Stomach (tissue), 4 donors: ENCODE results near the gene CUZD1.
"Not testable (repeated sequence)": the region's sequence is repeated elsewhere in the genome, so short reads cannot be mapped to it uniquely, and the experiment has no call there.

Experiments
- POLR2AphosphoS5 ChIP-seq, 3 donors: sonication (generic); formaldehyde crosslinking; IDR thresholded peaks; one replicate each; pipeline ENCODE4 v1.6.1; 2016; ENCODE audit warnings: antibody characterized with exemption in 3 of 3
- TF ChIP-seq, protein P1 (sequence below), 7 experiments: fragments of 450-650 bp in 4 of 7; fragments of 200-600 bp in 3 of 7; sonication (generic) in 3 of 7; IDR thresholded peaks; one replicate each; pipeline ENCODE4 v1.5.1; 2016 to 2019; ENCODE audit warnings: antibody characterized with exemption in 7 of 7, control low read depth in 2 of 7, mild to moderate bottlenecking in 1 of 7

DNA sequence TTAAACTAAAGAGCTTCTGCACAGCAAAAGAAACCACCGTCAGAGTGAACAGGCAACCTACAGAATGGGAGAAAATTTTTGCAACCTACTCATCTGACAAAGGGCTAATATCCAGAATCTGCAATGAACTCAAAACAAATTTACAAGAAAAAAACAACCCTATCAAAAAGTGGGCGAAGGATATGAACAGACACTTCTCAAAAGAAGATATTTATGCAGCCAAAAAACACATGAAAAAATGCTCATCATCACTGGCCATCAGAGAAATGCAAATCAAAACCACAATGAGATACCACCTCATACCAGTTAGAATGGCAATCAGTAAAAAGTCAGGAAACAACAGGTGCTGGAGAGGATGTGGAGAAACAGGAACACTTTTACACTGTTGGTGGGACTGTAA lies 26.3 kb upstream of the CUZD1 start:
- TF ChIP-seq, protein P1, sequence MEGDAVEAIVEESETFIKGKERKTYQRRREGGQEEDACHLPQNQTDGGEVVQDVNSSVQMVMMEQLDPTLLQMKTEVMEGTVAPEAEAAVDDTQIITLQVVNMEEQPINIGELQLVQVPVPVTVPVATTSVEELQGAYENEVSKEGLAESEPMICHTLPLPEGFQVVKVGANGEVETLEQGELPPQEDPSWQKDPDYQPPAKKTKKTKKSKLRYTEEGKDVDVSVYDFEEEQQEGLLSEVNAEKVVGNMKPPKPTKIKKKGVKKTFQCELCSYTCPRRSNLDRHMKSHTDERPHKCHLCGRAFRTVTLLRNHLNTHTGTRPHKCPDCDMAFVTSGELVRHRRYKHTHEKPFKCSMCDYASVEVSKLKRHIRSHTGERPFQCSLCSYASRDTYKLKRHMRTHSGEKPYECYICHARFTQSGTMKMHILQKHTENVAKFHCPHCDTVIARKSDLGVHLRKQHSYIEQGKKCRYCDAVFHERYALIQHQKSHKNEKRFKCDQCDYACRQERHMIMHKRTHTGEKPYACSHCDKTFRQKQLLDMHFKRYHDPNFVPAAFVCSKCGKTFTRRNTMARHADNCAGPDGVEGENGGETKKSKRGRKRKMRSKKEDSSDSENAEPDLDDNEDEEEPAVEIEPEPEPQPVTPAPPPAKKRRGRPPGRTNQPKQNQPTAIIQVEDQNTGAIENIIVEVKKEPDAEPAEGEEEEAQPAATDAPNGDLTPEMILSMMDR (IDR thresholded peaks at IDR 0.05), result not testable (repeated sequence)
- not testable (repeated sequence) for TF ChIP-seq POLR2AphosphoS5 (IDR thresholded peaks at IDR 0.05)
